Diencephalon (tissue), 1 donor: ENCODE measurements around the gene GNG4. TPM values are rescaled to one million over a fixed set of nuclear protein-coding genes. Genes with fewer than 3 reads are reported as not detected.

Experiments used
- small RNA-seq: library from RNA; depleted of rRNA; stranded (forward); fragments of <200 nt; gene quantifications from one replicate; pipeline ENCODE3, GENCODE V24; 2014
- total RNA-seq: library from RNA; depleted of rRNA; stranded (reverse); fragments of >200 nt; gene quantifications from one replicate; pipeline ENCODE4 v1.2.3, GENCODE V29; 2014

The GNG4 gene
- 81.0 TPM for total RNA-seq

DNA sequence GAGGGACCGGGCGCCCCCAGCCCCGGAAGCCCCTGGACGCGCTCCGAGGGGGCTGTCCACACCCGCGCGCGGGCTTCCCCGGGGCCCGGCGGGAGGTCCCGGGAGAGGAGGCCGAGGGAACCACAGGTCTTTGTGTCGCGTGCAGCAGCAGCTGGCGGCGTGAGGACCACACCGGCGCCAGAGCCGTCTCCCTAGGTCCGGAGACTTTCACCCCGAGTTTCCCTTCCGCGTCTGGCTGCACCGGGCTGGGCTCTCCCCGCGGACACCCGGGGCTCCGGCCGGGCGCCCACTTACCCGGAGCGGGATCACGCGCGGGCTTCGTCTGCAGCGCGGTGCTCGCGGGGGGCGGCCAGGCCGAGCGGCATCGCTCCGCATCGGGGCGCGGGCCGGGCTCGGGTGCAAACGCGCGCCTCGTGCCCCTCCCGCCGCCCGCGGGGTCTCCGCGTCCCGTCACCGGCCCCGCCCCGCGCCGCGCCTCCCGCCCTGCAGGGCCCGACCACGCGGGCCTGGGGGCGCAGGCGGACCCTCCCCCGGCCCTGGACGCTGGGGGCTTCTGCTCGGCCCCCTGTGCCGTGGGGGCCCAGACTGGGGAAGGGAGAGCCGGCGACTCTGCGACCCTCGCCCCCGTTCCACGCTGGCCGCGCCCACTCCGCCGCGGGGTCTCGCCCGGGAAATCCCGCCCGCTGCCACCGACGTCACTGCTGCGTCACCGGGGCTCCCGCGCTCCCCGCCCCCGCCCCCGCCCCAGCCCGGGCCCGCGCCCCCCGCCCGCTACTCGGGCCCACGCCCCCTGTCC, at the start of gene GNG4:
GNG4 (minus strand) TSS at position 417 of the 796 bp plus-strand sequence. CDS start 65,946 bp downstream, outside the sequence.

DNA sequence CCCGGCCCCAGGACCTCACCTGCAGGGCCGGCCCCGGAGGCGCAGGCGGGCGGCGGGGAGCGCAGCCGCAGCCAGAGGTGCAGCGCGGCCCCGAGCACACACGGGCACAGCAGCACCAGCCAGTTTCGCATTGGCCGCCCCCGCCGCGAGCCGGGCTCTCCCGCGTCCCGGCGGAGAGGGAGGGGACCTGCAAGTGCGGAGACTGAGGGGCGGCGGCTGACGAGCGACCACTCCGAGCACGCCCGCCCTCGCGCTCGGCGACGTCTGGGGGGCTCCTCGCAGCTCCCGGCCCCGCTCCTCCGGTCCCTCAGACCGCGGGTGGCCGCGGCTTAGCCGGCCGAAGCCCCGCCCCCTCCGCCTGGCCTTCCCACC, 145.5 kb downstream of the GNG4 start, which contains the start of gene B3GALNT2:
B3GALNT2 (minus strand) TSS at position 331 of the 372 bp plus-strand sequence; CDS start at position 131, 200 bp downstream.

Small RNA genes lying within 50 kb of the gene (small RNA-seq; reads per million reads assigned to genes)
- gene MTCO3P46 (not detected), gene MTND4LP21 (not detected)

Other genes with a start within 250 kb of the GNG4 start
- gene B3GALNT2, start 145.3 kb downstream of the GNG4 start, total RNA-seq = 22.8 TPM
- gene LYST, start 217.1 kb upstream of the GNG4 start, total RNA-seq = 54.2 TPM